DOHH2 (cell line): ENCODE measurements around the gene HECW1.

Source experiments
- CTCF ChIP-seq: fragments of 200-600 bp; sonication (generic); IDR thresholded peaks from one replicate; pipeline ENCODE4 v1.5.1; 2014; ENCODE audit warnings: antibody characterized with exemption, mild to moderate bottlenecking, low read depth, low read length; ENCODE audit not compliant: poor library complexity, severe bottlenecking
- EZH2phosphoT487 ChIP-seq: fragments of 200-600 bp; sonication (generic); IDR thresholded peaks from 2 replicates; pipeline ENCODE4 v1.6.1; 2017; ENCODE audit warnings: borderline replicate concordance, mild to moderate bottlenecking, antibody characterized with exemption, low read length, moderate library complexity, mixed read lengths

- no peak for TF ChIP-seq EZH2phosphoT487
- TF ChIP-seq CTCF, result no peak
These were observed 272.3 kb downstream of the HECW1 start for GRCh38 chr7:43384616-43385308.
